NB4 (cell line): ENCODE data around the gene TRIM31.

Experiments
- MYC ChIP-seq: IDR thresholded peaks from 2 replicates; pipeline ENCODE4 v1.6.1; 2011; ENCODE audit warnings: low read depth, low read length
- POLR2A ChIP-seq: IDR thresholded peaks from 2 replicates; pipeline ENCODE4 v1.6.1; 2011; ENCODE audit warnings: mild to moderate bottlenecking; ENCODE audit not compliant: insufficient read length; ENCODE audit errors: extremely low read depth
- TF ChIP-seq, protein P1 (sequence below): IDR thresholded peaks from one replicate; pipeline ENCODE4 v1.5.1; 2012; ENCODE audit warnings: low read depth, low read length
- TF ChIP-seq, protein P2 (sequence below): IDR thresholded peaks from 2 replicates; pipeline ENCODE4 v1.6.1; 2011; ENCODE audit warnings: low read depth, low read length

DNA sequence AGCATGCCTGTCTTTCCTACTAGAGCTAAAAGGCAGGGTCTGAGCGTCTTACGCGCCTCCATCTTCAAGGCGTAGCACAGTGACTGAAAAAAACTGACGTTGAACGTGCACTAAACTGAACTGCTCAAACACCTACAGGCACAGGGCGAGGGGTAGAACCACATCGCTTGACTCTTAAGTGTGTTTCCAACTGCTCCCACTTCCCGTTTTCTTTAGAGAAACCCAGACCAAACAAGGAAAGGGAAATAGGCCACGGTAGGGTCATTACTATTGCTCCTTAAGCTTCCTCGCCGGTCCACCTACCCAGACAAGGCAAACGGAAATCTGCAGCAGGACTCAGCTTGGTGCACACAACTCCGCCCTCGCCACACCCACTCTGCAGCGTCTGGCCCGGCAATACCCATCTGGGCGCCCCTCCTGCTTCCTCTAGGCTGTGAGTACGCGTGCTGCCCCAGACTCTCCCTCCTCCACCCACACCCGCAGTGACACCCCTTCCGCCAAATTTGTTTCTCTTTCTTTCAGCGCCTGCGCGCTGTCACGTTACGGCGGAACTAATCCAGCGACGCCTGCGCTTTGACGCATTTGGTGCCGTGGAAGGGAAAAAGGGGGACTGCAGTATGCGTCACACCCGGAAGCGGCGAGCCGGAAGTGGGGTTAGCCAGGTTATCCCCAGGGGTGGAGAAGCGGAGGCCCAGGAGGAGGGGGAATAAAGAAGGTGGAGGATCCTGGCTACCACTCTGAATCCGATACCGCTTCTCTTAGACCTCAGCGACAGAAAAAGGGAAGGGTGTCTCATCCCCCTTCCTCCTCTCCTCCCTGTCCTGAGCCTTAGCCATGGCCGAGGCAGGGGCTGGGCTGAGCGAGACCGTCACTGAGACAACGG is 46.1 kb downstream of the TRIM31 start, which contains the start of gene PPP1R11:
- TF ChIP-seq, protein P1, sequence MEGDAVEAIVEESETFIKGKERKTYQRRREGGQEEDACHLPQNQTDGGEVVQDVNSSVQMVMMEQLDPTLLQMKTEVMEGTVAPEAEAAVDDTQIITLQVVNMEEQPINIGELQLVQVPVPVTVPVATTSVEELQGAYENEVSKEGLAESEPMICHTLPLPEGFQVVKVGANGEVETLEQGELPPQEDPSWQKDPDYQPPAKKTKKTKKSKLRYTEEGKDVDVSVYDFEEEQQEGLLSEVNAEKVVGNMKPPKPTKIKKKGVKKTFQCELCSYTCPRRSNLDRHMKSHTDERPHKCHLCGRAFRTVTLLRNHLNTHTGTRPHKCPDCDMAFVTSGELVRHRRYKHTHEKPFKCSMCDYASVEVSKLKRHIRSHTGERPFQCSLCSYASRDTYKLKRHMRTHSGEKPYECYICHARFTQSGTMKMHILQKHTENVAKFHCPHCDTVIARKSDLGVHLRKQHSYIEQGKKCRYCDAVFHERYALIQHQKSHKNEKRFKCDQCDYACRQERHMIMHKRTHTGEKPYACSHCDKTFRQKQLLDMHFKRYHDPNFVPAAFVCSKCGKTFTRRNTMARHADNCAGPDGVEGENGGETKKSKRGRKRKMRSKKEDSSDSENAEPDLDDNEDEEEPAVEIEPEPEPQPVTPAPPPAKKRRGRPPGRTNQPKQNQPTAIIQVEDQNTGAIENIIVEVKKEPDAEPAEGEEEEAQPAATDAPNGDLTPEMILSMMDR: no peak
- TF ChIP-seq, protein P2, sequence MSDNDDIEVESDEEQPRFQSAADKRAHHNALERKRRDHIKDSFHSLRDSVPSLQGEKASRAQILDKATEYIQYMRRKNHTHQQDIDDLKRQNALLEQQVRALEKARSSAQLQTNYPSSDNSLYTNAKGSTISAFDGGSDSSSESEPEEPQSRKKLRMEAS: peak; percentile 80
- peak; percentile 92 for TF ChIP-seq POLR2A
- TF ChIP-seq MYC: peak; percentile 81
